ENCODE results near the gene RNASE12.

RNASE12 gene

DNA sequence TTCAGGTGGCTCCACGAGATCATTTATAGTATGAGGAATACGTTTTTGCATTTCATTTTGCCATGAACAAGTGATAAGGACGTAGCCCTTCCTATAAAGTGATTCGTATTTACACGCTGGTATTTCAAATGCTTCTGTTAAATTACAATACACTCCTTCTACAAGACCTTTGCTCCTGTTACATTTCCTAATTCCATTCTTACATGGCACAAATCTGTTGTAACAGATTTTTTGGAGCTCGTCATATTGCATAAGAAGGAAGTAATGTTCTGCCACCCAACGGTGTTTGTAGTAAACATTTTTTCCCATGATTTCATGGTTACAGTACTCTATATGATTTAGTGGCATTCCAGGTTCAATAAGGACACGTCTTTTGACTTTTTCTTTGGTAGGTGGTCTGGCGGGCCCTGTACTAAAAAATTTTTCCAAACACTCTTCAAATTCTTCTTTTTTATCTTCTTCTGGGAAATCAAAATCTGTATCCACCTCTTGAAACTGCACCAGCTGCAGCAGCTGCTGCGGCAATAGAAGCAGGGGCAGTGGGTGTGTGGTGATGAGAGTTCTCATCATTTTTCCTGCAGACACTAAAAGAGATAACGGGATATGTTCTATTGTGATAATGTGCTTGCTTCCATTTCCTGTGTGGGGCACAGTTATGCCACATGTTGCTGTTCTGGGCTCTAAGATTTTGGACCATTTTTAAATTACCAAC, 34.5 kb downstream of the RNASE12 start:
- no peak for DNase-seq (ENCODE audit: extremely low spot score)
- ChIA-PET POLR2A (no interaction called here), CTCF (no interaction called here)
- no peak for TF ChIP-seq SUZ12 (IDR thresholded peaks at IDR 0.05)
- no peak for TF ChIP-seq TARDBP (IDR thresholded peaks at IDR 0.05)
- no peak for TF ChIP-seq BHLHE40 (IDR thresholded peaks at IDR 0.05; ENCODE audit: borderline replicate concordance)
- TF ChIP-seq, protein P1, sequence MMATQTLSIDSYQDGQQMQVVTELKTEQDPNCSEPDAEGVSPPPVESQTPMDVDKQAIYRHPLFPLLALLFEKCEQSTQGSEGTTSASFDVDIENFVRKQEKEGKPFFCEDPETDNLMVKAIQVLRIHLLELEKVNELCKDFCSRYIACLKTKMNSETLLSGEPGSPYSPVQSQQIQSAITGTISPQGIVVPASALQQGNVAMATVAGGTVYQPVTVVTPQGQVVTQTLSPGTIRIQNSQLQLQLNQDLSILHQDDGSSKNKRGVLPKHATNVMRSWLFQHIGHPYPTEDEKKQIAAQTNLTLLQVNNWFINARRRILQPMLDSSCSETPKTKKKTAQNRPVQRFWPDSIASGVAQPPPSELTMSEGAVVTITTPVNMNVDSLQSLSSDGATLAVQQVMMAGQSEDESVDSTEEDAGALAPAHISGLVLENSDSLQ (IDR thresholded peaks at IDR 0.05) = no peak
- no peak for TF ChIP-seq ARNT (IDR thresholded peaks at IDR 0.05)
- TF ChIP-seq ZNF384 (IDR thresholded peaks at IDR 0.05) = no peak
- no peak for TF ChIP-seq NFRKB (IDR thresholded peaks at IDR 0.05)
- TF ChIP-seq ELF4 (IDR thresholded peaks at IDR 0.05) = no peak
- no peak for TF ChIP-seq L3MBTL2 (conservative IDR thresholded peaks at IDR 0.05)
- TF ChIP-seq FOXM1 (IDR thresholded peaks at IDR 0.05; ENCODE audit: borderline replicate concordance) = no peak
- no peak for TF ChIP-seq LEF1 (IDR thresholded peaks at IDR 0.05; ENCODE audit: borderline replicate concordance)
- TF ChIP-seq HDGF (IDR thresholded peaks at IDR 0.05; ENCODE audit: borderline replicate concordance) = no peak

DNA sequence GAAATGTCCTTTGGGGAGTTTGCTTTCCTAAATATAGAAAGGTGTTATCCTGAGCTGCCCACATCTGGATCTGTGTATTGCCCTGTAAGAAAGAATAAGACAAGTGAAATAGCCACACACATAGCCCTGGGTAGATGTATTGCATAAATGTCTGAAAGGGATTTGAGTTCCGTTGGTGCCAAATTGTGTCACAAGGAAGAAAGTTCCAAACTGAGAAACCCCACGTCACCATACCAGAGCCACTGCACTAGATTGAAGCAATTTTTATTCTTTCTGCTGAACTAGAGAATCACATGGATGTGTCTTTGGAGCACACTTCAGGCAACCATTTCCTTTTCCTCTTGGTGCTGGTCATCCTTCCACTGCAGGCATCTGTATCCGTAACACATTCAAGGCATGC, 35.3 kb downstream of the RNASE12 start:
- no peak for TF ChIP-seq HDGF (IDR thresholded peaks at IDR 0.05; ENCODE audit: borderline replicate concordance)
- no peak for TF ChIP-seq TARDBP (IDR thresholded peaks at IDR 0.05)
- TF ChIP-seq LEF1 (IDR thresholded peaks at IDR 0.05; ENCODE audit: borderline replicate concordance) = no peak
- TF ChIP-seq ZNF384 (IDR thresholded peaks at IDR 0.05) = no peak
- no peak for TF ChIP-seq NFRKB (IDR thresholded peaks at IDR 0.05)
- TF ChIP-seq CTBP1 (IDR thresholded peaks at IDR 0.05; ENCODE audit: borderline replicate concordance) = no peak
- no peak for TF ChIP-seq ARNT (IDR thresholded peaks at IDR 0.05)
- no peak for TF ChIP-seq L3MBTL2 (conservative IDR thresholded peaks at IDR 0.05)
- no peak for TF ChIP-seq SUZ12 (IDR thresholded peaks at IDR 0.05)
- no peak for TF ChIP-seq FOXA1 (IDR thresholded peaks at IDR 0.05)
- TF ChIP-seq ELF4 (IDR thresholded peaks at IDR 0.05) = no peak
- no peak for TF ChIP-seq FOXM1 (IDR thresholded peaks at IDR 0.05; ENCODE audit: borderline replicate concordance)
- TF ChIP-seq FOXK2 (IDR thresholded peaks at IDR 0.05) = no peak
- TF ChIP-seq SP1 (IDR thresholded peaks at IDR 0.05) = no peak
- TF ChIP-seq, protein P1 (IDR thresholded peaks at IDR 0.05) = no peak
- TF ChIP-seq BHLHE40 (IDR thresholded peaks at IDR 0.05; ENCODE audit: borderline replicate concordance) = no peak
- no peak for DNase-seq (ENCODE audit: extremely low spot score)
- CTCF ChIA-PET = no interaction called here
- POLR2A ChIA-PET = no interaction called here

DNA sequence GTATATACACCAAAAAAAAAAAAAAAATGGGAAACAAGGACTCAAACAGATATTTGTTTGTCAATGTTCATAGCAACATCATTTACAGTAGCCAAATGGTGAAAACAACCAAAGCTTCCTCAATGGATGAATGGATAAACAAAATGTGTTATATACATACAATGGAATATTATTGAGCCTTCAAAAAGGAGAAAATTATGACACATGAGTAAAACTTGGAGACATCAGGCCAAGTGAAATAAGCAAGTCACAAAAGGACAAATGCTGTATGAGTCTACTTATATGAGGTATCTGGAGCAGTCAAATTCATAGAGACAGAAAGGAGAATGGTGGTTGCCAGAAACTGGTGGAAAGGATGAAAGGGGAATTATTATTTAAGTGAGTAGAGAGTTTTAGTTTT, 38.2 kb downstream of the RNASE12 start:
- no peak for DNase-seq (ENCODE audit: extremely low spot score)
- CTCF ChIA-PET = no interaction called here
- no peak for TF ChIP-seq TARDBP (IDR thresholded peaks at IDR 0.05)
- POLR2A ChIA-PET = no interaction called here

DNA sequence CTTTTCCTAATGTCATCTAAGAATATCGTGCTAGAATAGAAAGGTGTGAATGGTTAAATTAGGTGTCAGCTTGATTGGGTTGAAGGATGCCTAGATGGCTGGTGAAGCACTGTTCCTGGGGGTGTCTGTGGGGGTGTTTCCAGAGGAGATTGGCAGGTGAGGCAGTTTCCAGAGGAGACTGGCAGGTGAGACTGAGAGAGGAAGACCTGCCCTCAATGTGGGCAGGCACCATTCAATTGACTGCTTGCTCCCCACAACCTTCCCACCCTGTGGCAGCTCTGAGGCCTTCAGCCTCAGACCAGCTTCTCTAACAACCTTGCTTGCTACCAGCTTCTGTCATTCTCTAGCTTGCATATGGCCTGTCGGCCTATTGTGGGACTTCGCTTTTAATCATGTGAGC, 39.6 kb downstream of the RNASE12 start:
- no peak for TF ChIP-seq CTBP1 (IDR thresholded peaks at IDR 0.05; ENCODE audit: borderline replicate concordance)
- no peak for TF ChIP-seq FOXK2 (IDR thresholded peaks at IDR 0.05)
- no peak for TF ChIP-seq FOXA1 (IDR thresholded peaks at IDR 0.05)
- no peak for TF ChIP-seq TARDBP (IDR thresholded peaks at IDR 0.05)
- TF ChIP-seq SP1 (IDR thresholded peaks at IDR 0.05) = no peak
- POLR2A ChIA-PET = no interaction called here
- no peak for DNase-seq (ENCODE audit: extremely low spot score)
- CTCF ChIA-PET = no interaction called here

DNA sequence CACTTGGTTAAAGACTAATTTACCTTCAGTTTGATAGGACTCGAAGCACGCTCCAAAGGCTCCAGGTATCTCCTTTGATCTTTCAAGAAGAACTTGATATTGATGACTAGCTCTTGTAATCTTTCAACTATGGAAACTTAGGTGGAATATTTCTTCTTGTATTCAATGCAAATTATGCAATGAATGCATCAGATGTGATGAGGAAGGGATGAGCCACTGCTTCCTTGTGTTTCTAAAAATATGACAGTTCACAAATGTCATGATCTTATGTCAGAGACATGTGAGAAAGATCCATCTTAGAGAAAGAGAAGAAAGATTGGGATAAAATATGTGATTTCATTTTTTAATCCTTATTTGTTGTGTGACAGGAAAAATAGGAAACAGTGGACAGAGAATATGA, 40.2 kb downstream of the RNASE12 start:
- DNase-seq (ENCODE audit: extremely low spot score) = no peak
- ChIA-PET CTCF (no interaction called here), POLR2A (no interaction called here)

DNA sequence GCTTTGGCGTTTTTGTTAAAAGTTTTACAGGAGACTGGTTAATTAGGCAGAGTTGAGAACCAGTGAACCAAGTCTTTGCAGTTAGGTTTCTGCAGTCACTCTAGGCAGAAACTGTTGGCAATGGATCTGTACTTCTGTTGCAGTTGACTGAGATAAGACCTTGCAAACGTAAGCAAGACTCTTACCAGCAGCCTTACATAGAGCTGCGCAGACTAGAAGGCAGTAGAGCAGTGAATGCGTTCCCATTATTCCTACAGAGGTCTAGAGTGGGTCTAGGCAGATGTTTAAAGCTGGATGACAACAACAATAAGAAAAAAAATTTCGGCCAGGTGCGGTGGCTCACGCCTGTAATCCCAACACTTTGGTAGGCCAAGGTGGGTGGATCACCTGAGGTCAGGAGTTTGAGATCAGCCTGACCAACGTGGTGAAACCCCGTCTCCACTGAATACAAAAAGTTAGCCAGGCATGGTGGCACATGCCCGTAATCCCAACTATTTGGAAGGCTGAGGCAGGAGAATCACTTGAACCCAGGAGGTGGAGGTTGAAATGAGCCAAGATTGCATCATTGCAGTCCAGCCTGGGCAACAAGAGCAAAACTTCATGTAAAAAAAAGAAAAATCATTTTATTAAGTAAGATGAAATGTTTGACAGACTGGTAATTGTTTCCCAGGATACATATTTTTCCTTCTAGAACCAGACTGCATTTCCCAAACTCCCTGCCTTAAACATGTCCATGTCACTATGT, 42.6 kb downstream of the RNASE12 start:
- ChIA-PET POLR2A (no interaction called here), CTCF (no interaction called here)
- TF ChIP-seq HDGF (IDR thresholded peaks at IDR 0.05; ENCODE audit: borderline replicate concordance) (no peak), TARDBP (IDR thresholded peaks at IDR 0.05) (no peak), FOXA1 (IDR thresholded peaks at IDR 0.05) (no peak), BHLHE40 (IDR thresholded peaks at IDR 0.05; ENCODE audit: borderline replicate concordance) (no peak), FOXK2 (IDR thresholded peaks at IDR 0.05) (no peak), FOXM1 (IDR thresholded peaks at IDR 0.05; ENCODE audit: borderline replicate concordance) (no peak), LEF1 (IDR thresholded peaks at IDR 0.05; ENCODE audit: borderline replicate concordance) (no peak), ZNF384 (IDR thresholded peaks at IDR 0.05) (no peak), L3MBTL2 (conservative IDR thresholded peaks at IDR 0.05) (no peak)
- no peak for DNase-seq (ENCODE audit: extremely low spot score)

More for the DNA sequence above, 40.2 kb downstream of the RNASE12 start:
- TF ChIP-seq SP1 (IDR thresholded peaks at IDR 0.05) (no peak), NFRKB (IDR thresholded peaks at IDR 0.05) (no peak), HDGF (IDR thresholded peaks at IDR 0.05; ENCODE audit: borderline replicate concordance) (no peak), ZNF384 (IDR thresholded peaks at IDR 0.05) (no peak), L3MBTL2 (conservative IDR thresholded peaks at IDR 0.05) (no peak), FOXM1 (IDR thresholded peaks at IDR 0.05; ENCODE audit: borderline replicate concordance) (no peak), BHLHE40 (IDR thresholded peaks at IDR 0.05; ENCODE audit: borderline replicate concordance) (no peak), ARNT (IDR thresholded peaks at IDR 0.05) (no peak)
- TF ChIP-seq, protein P1 (IDR thresholded peaks at IDR 0.05) = no peak

Measured in HEK293T (cell line).